GM20431 (cell line): Measurements from ENCODE around the gene CALD1.

Source experiments
- in situ Hi-C: fragments of 300-500 bp; cut with MseI, MboI; formaldehyde crosslinking; loops from one replicate; pipeline ENCODE4 v1.15.0; 2020; ENCODE audit warnings: low sequenced_read_pairs; ENCODE audit not compliant: unreplicated experiment

Gene CALD1, protein sequence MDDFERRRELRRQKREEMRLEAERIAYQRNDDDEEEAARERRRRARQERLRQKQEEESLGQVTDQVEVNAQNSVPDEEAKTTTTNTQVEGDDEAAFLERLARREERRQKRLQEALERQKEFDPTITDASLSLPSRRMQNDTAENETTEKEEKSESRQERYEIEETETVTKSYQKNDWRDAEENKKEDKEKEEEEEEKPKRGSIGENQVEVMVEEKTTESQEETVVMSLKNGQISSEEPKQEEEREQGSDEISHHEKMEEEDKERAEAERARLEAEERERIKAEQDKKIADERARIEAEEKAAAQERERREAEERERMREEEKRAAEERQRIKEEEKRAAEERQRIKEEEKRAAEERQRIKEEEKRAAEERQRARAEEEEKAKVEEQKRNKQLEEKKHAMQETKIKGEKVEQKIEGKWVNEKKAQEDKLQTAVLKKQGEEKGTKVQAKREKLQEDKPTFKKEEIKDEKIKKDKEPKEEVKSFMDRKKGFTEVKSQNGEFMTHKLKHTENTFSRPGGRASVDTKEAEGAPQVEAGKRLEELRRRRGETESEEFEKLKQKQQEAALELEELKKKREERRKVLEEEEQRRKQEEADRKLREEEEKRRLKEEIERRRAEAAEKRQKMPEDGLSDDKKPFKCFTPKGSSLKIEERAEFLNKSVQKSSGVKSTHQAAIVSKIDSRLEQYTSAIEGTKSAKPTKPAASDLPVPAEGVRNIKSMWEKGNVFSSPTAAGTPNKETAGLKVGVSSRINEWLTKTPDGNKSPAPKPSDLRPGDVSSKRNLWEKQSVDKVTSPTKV

DNA sequence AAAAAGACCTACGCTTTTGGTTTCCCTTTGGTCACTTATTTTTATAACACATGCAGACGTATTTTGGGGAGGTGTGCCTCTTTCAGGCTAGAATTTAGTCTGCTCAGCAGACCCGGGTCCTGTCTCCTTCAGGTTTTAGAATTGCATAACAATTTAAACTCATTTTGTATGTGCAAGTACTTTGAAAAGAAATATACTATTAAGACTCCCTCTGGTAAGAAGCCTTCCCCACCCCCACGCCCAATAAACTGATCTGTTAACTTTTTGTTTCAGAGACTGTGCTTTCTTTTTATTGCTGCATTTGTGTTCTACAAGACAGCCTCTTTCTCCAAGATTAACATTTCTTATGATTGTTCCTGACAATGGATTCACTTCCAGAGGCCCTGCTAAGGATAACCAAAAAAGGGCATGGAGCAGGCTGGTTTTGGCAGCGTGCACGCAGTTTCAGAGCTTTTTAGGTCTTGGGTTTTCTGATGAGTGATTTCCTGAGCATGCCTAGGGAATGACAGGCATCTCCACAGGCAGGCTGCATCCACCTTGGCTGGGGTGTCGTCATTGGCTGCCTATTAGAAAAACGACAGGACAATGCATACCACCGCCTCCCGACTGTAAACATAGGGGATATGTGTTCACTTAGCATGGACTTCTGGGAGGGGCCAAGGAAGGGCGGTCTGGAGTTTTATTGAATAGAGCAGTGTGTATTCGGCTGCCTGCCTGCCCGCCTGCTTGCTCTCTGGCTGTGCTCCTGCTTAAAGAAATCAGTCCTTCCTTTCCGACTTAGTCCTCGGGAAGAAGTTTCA, at the start of gene CALD1:
Gene CALD1 (plus strand): TSS at position 694 of the 800 bp plus-strand sequence. CDS start 88,100 bp downstream, outside the sequence.
- in situ Hi-C loops, result no loop called here

DNA sequence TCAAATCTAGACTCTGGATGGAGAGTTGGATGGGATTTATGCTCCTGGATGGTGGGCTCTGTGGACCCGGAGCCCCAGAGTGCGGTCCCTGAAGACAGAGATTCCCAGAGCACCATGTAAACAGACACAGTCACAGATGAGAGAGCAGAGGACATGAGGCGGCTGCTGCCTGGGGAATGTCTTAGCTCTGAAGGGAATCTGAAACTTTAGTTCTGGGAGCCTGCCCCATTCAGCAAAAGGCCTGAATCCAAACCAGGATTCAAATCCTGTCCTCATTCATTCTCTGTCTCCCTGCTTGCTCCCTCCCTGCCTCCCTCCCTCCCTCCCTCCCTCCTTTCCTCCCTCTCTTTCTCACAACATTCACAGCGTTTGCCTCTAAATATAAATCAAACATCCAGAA, 49.5 kb upstream of the CALD1 start:
- in situ Hi-C loops, result no loop called here

DNA sequence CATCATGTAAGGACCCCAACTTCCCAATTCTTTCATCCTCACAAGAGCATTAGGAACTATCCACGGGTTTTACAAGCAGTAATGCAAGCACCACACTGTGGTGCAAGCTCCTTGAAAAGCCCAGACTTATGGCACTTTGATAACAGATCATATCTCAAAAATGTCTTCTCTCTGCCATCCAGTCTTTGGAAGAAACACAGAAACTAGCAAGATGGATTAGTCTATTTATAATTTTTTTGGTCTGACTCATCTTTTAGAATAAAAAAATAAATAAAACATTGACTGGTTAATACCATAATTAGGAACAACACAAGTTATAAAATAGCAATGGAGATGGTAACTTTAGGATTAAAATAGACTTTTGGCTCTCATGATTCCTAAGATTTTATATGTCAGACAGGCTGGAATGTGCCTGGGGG, 49.0 kb upstream of the CALD1 start:
- in situ Hi-C loops, result no loop called here

DNA sequence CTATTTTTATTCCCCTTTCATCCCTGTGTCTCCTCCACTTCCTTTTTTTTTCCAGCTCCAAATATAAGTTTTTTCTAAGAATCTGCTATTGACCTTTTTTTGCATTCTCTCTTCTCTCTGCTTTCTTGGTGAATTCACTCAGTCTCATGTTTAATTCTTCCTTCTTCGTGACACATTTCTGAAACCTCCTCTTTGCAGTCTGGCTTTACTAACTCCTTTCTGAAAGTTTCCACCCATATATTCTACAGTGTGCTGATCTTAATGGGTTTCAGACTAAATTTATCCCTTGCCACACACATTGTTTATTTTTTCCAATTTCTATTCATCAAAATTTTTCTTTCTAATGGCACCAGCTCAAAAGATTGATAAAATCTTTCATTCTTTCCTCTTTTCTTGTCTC, 47.8 kb upstream of the CALD1 start:
- in situ Hi-C loops, result no loop called here

DNA sequence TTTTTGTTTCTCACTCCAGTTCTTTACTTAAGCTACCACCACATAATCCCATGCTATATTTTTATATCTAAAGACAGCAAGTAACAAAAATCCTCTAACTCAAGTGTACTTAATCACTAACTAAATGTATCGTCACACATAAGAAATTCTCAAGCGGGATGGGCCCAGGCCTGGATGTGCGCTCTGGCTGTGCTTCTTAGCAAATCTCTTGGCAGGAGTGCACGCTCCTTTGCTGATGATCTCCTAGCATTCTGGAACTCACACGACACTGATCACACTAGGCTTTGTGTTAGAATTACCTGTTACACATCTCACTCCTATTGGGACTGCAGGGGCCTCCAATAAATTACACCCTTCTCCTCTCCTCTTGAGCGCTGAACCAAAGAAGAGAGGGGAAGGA, 46.7 kb upstream of the CALD1 start:
- in situ Hi-C loops, result no loop called here

DNA sequence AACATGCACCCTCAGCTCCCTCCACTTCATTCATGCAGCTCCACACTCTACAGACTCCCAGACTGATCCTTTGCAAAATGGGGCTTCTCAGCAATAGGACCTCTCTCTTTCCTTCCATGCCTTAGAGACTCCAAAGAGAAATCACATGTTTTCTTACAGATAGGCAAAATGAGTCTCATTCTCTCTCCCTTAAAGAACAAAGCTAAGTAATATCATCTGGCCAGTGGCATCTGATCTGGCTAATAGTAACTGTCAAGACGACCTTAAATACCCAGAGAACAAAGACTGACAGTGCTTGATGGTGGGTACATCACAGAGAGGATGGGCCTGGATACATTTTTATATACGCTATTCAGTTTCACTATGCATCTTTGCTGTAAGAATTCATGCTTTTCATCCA, 43.1 kb upstream of the CALD1 start:
- in situ Hi-C loops, result no loop called here

DNA sequence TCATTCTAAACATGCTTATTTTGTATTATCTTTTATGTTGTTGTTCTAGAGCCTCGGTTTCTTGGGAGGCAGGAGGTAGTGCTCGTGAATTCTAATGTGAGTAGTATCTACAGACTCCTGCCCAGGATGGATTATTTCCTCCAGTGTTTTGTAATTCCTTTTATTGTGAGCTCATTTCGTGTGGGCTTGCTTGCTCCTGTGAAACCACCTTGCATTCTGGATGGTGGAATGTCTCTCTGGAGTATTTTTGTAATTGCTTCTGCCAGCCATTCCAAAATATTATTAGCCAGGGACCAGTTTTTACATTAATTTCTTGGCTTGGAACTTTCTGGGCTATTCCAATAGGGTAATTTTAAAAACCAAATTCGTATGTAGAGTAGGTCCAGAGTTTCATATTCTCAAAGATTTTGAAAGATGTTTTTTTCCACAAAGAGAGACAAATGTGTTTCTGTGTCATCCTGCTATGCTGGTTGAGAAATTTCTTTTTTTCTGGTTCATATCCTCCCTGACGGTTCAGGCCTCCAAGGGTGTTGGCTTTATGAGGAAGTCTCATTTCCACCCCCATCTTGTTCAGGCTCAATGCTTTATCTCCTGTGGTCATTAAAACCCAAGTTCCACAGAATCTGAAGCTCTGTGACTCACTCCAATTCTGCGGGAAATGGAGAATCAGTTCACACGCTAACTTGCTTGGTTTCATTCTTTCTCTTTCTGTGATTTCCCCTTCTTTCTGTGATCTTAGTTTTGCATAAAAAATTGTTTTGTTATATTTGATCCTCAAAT, 41.7 kb upstream of the CALD1 start:
- in situ Hi-C loops, result no loop called here

DNA sequence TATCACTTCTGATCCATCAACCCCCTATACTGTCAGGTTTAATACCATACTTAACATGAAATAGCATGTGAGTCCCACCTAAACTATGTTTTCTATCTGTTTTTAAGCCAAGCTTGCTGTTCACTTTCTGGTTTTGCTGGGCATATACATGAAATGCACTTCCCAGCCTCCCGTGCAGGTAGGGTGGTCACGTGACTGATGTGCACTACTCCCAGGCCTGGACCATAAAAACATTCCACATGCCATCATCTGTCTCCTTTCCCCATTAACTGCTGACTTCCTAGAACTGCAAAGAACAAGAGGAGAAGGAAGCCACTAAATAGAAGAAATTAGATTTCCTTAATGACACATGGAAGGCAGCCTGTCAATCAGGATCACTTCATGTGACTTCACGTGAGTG, 40.1 kb upstream of the CALD1 start:
- in situ Hi-C loops, result no loop called here

DNA sequence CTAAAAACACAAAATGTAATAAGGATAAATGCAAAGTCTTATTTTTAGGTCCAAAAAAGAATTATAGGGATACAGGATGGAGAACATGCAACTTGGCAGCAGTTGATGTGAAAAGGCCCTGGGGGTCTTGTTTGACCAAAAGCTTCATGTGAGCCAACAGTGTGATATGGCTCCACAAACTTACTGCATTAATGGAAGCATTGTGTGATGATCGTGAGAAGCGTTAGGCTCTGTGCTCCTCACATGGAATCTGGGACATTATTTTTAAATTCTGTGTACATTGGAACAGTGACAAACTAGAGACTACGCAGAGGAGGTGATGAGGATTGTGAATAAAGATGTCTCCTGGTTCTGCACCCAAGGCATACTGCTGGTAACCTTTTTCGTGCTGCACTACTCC, 39.1 kb upstream of the CALD1 start:
- in situ Hi-C loops, result no loop called here

DNA sequence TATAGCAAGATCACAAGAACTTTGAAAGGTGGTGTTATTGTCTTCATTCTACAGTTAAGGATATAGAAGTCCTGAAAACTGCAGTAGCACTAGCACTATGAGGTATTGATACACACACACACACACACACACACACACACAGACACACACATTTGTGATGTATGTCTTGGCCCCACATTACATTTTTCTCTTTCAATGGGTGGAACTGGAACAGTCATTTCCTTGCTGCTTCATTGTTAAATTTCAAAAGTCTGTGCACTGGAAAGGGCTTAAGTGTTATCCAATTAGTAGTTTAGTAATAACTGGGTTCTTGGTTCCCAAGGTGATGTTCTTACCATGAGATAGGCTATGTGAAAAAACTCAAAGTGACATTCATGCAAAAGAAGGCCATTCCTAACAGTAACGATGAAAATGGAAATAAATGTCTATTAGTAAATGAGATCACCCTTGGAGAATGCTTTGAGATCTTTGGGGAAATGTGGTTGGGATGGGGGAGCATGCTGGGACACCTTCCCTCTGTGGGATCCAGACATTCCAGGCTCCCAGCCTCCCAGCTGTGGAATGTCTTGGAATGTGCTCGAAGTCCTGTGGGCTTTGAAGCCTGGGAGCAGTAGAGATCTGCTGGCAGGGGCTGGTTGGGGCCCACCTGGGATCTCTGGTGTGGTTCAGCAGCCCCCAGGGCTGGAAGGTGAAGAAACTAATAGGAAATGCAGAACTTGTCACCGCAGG, 37.4 kb upstream of the CALD1 start:
- in situ Hi-C loops, result no loop called here

DNA sequence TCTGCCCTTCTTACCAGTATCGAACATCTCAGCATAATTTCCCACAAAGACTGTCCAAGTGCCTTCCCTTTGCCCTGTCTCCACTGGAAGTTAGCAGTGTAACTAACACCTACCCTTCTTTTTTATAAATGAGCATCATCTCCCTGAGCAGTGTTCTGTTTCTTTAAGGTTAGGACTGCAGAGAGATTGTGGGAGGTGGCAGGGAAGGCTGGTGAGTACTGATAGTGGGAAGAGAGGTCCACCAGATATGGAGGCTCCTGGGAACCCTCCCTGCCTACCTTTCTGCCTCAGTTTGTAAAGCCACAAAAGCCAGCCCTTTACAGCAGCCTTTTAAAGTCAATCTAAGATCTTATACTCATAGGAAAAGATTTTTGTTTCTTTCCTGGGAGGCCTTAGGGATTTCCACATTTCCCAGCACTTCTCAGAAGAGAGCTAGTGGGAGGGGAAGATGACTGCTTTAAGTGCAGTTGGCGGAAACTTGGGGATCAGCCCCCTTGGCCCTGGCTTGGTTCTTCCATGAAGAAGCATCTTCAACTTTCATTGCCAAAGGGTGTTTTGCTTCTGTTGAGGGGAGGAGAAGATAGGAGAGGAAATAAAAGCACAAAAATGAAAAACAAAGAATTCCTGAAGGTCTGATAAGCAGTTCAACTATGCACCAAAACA, 36.6 kb upstream of the CALD1 start:
- in situ Hi-C loops, result no loop called here

DNA sequence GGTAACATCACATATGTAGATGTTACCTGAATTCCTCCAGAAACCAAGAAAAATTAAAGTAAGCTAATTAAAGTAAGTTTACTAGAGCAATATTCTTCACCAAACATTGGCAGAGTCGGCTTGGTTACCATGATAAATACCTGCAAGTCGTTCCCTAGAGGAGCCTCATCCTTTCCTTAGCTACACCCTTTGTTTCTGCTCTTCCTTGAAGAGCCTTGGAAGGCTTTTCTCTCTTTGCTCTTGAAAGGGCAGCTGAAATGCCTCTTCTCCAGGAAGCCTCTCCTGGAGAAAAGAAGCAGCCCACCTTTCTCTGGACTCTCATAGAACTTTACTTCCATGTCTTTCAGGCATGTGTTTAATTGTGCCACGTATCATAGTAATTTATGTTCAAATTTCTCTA, 34.9 kb upstream of the CALD1 start:
- in situ Hi-C loops, result no loop called here

DNA sequence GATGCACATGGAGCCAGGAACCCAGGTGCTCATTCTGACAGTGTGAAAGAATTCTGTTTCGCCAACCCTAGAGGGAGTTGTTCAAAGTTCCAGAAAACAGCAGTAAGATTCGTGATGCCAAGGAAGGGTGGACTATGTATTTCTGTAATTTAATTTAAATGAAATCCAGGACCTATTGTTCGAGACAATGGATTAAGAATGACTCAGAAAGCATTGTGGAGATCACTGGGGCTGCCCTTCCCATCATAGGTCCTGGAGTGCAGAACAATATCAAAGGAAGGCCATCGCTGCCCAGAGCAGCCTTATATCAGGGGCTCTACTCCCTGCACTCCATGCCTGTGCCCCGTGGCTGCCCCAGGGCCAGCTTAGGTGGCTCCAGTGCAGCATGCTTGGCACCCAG, 32.1 kb upstream of the CALD1 start:
- in situ Hi-C loops, result no loop called here

DNA sequence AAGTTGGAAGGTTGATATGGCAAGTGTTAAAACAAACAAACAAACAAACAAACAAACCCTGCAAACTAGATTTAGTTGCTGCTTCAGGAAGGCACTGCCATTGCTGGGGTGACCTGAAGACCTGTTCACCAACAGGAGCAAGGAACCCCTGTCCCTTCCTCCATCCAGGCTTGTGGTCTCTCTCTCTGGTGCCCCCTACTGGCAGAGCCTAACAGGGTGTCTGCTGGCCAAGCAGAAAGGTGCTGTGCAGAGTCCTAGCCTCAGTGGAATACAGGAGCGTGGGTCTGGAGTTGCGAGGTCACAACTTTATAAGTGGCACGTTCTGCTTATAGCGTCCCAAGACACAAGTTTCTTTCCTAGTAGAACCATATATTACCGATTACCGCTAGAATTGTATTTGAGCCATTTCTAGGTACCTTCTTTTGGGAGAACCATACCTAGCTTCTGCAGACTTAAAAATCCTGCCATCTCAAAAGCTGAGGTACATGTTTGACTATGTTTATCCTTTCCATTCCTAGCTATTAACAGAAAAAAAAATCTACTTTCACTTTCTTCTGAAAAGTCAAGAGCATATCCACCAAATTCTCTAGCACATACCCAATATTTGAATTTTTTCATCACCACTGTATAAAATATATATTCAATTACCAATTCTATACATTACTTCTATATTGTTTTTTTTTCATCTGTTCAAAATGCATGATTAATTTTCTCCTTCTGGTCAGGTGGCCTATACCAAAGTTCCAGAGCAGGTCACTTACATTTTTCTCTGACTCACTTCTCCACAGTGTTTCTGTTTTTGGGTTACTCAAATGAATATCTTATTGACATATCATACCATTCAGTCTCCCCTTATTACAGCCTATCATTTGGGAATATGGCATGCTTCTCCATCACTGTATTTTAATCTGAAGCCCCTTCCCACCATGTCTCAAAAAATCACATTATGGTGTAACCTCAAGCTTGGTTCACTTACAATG, 29.1 kb upstream of the CALD1 start:
- in situ Hi-C loops, result no loop called here

DNA sequence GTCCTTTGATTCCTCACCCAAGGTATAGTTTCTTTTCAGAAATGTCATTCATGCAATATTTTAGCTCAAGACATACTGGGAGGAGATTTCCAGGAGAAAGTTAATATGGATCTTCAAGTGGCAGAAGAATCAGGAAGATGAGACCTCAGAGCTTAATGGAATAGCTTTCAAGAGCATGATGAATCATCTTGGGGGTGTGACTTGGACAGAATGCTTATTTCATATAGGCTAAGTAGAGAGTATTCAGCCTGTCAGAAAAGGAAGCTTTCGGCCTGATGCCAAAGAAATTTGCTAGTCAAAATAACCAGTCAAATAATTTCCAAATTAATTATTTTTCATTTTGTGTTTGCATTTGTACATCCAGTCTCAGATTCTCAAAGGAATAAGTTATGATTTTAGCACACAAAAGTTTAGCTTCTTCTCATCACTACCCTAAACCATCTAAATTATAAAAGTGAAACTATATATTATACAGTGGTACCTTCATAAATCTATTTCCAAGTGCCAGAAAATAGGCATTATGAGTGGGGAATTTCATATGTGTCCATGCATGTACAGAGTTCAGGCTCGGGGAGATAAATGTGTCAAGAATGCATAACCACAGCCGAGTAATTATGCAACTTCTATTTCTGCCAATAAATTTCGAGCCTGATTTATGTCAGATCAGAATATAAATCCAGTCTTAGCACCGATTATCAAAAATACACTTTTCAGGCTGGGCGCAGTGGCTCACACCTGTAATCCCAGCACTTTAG, 27.3 kb upstream of the CALD1 start:
- in situ Hi-C loops, result no loop called here

DNA sequence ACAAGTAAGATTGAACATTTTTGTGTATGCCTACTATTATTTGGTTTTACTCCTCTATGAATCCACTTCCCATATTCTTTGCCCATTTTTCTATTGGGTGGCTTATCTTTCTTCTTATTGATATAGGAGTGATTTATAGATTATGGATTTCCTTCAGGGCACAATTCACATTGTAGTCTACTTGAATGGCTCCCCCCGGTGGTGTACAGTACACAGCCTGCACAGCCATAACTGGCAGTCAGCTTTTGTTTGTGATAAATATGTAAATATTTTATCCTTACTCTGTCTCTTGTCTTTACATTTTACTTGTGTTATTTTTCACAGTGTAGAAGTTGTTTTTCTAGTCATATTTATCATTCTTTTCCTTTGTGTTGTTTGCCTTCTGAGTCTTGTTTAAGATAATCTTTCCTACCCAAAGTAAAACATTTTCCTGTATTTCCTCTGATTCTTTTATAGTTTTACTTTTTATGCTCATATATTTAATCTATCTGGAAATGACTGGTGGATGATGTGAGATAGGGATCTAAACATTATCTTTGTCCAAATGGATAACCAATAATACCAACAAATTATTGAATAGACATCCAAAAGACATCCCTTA, 23.9 kb upstream of the CALD1 start:
- in situ Hi-C loops, result no loop called here

DNA sequence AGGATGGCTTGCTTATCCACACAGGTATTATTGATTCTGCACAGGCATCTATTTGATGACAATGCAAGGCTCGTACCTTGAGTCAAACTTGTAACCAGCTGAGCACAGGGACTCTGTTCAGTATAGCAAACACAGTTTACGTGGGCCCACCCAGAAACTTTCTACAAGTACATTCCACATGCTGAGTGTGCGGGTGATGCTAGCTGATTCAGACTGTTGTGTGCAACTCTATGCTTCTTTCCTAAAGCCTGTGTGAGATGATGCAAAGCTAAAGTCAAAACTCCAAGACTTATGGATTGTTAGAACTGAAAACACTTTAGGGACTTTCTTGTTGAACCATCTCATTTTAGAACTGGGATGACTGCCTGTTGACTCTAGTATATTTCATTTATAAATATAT, 21.5 kb upstream of the CALD1 start:
- in situ Hi-C loops, result no loop called here
